ENCODE results near the gene NXPE4. TPM values are rescaled to one million over a fixed set of nuclear protein-coding genes. Genes with fewer than 3 reads are reported as not detected.
"Not testable (repeated sequence)": the region's sequence is repeated elsewhere in the genome, so short reads cannot be mapped to it uniquely, and the experiment has no call there.

The NXPE4 gene
- total RNA-seq, 2 experiments from 2014 or later = not detected

- Mint-ChIP-seq H3K27me3 (no peaks in the 10 kb centered on the region), H3K9me3 (peaks cover 12% of the 10 kb centered on the region), H3K4me1 (no peaks in the 10 kb centered on the region), H3K4me3 (no peak overlapping the region), H3K27ac (no peak overlapping the region), H3K36me3 (ENCODE audit: low read depth) (no peaks in the 10 kb centered on the region)
- no peak for DNase-seq
- ChIA-PET POLR2A (no interaction called here), CTCF (no interaction called here)
Measured at GRCh38 chr11:114604886-114605285, 9.3 kb upstream of the NXPE4 start.

GRCh38 chr11:114604179-114604813, 8.7 kb upstream of the NXPE4 start:
- ChIA-PET POLR2A (no interaction called here), CTCF (no interaction called here)
- Mint-ChIP-seq H3K9me3 (peaks cover 12% of the 10 kb centered on the region), H3K27me3 (no peaks in the 10 kb centered on the region), H3K27ac (no peak overlapping the region), H3K4me3 (no peak overlapping the region), H3K36me3 (ENCODE audit: low read depth) (no peaks in the 10 kb centered on the region), H3K4me1 (no peaks in the 10 kb centered on the region)
- no peak for DNase-seq

GRCh38 chr11:114603151-114603550, 7.6 kb upstream of the NXPE4 start:
- H3K27ac Mint-ChIP-seq; CTCF ChIA-PET; H3K27me3 Mint-ChIP-seq; H3K36me3 Mint-ChIP-seq (ENCODE audit: low read depth); POLR2A ChIA-PET; H3K4me1 Mint-ChIP-seq; H3K4me3 Mint-ChIP-seq; DNase-seq: not testable (repeated sequence)
- peaks cover 10% of the 10 kb centered on the region for H3K9me3 Mint-ChIP-seq

- POLR2A ChIA-PET = no interaction called here
- Mint-ChIP-seq H3K4me1 (no peaks in the 10 kb centered on the region), H3K27me3 (no peaks in the 10 kb centered on the region), H3K4me3 (no peak overlapping the region), H3K27ac (no peak overlapping the region), H3K9me3 (no peaks in the 10 kb centered on the region), H3K36me3 (ENCODE audit: low read depth) (no peaks in the 10 kb centered on the region)
- no peak for DNase-seq
- CTCF ChIA-PET = no interaction called here
Measured at GRCh38 chr11:114598461-114598860, 2.9 kb upstream of the NXPE4 start.

GRCh38 chr11:114596175-114596919, 761 bp upstream of the NXPE4 start:
- Mint-ChIP-seq H3K36me3 (ENCODE audit: low read depth) (no peaks in the 10 kb centered on the region), H3K27ac (no peak overlapping the region), H3K9me3 (no peaks in the 10 kb centered on the region), H3K4me1 (no peaks in the 10 kb centered on the region), H3K27me3 (no peaks in the 10 kb centered on the region), H3K4me3 (no peak overlapping the region)
- CTCF ChIA-PET = no interaction called here
- POLR2A ChIA-PET = no interaction called here
- DNase-seq = no peak

GRCh38 chr11:114594703-114595102, 883 bp downstream of the NXPE4 start:
- Mint-ChIP-seq H3K4me3 (no peak overlapping the region), H3K36me3 (ENCODE audit: low read depth) (no peaks in the 10 kb centered on the region), H3K27ac (no peak overlapping the region), H3K27me3 (no peaks in the 10 kb centered on the region), H3K4me1 (no peaks in the 10 kb centered on the region), H3K9me3 (no peaks in the 10 kb centered on the region)
- ChIA-PET POLR2A (no interaction called here), CTCF (no interaction called here)
- no peak for DNase-seq

GRCh38 chr11:114587398-114587953, 8.1 kb downstream of the NXPE4 start:
- POLR2A ChIA-PET = no interaction called here
- no peak for DNase-seq

GRCh38 chr11:114586797-114587196, 8.8 kb downstream of the NXPE4 start:
- ChIA-PET CTCF (no interaction called here), POLR2A (no interaction called here)
- no peaks in the 10 kb centered on the region for H3K27me3 Mint-ChIP-seq
- no peaks in the 10 kb centered on the region for H3K36me3 Mint-ChIP-seq (ENCODE audit: low read depth)
- DNase-seq = no peak
- H3K4me1 Mint-ChIP-seq = no peaks in the 10 kb centered on the region
- H3K9me3 Mint-ChIP-seq = peaks cover 23% of the 10 kb centered on the region
- H3K27ac Mint-ChIP-seq = no peak overlapping the region
- no peak overlapping the region for H3K4me3 Mint-ChIP-seq

More at GRCh38 chr11:114587398-114587953, 8.1 kb downstream of the NXPE4 start:
- Mint-ChIP-seq H3K9me3 (peaks cover 23% of the 10 kb centered on the region), H3K4me1 (no peaks in the 10 kb centered on the region), H3K27ac (no peak overlapping the region), H3K36me3 (ENCODE audit: low read depth) (no peaks in the 10 kb centered on the region), H3K27me3 (no peaks in the 10 kb centered on the region), H3K4me3 (no peak overlapping the region)
- CTCF ChIA-PET = no interaction called here

- H3K27me3 Mint-ChIP-seq = peaks cover 2% of the 10 kb centered on the region
- no peak overlapping the region for H3K4me3 Mint-ChIP-seq
- ChIA-PET POLR2A (no interaction called here), CTCF (no interaction called here)
- H3K4me1 Mint-ChIP-seq = no peaks in the 10 kb centered on the region
- H3K9me3 Mint-ChIP-seq = no peaks in the 10 kb centered on the region
- no peak for DNase-seq
- no peaks in the 10 kb centered on the region for H3K36me3 Mint-ChIP-seq (ENCODE audit: low read depth)
- no peak overlapping the region for H3K27ac Mint-ChIP-seq
Measured at GRCh38 chr11:114571712-114572111, 23.9 kb downstream of the NXPE4 start.

- ChIA-PET CTCF (no interaction called here), POLR2A (no interaction called here)
- peaks cover 2% of the 10 kb centered on the region for H3K27me3 Mint-ChIP-seq
Measured at GRCh38 chr11:114569801-114570200, 25.8 kb downstream of the NXPE4 start.

GRCh38 chr11:114566276-114566675, 29.3 kb downstream of the NXPE4 start:
- no peaks in the 10 kb centered on the region for H3K36me3 Mint-ChIP-seq (ENCODE audit: low read depth)
- no peak overlapping the region for H3K27ac Mint-ChIP-seq
- CTCF ChIA-PET = no interaction called here
- no peak for DNase-seq
- POLR2A ChIA-PET = no interaction called here
- no peaks in the 10 kb centered on the region for H3K4me1 Mint-ChIP-seq
- H3K9me3 Mint-ChIP-seq = no peaks in the 10 kb centered on the region
- peaks cover 2% of the 10 kb centered on the region for H3K27me3 Mint-ChIP-seq
- H3K4me3 Mint-ChIP-seq = no peak overlapping the region

More at GRCh38 chr11:114569801-114570200, 25.8 kb downstream of the NXPE4 start:
- no peaks in the 10 kb centered on the region for H3K4me1 Mint-ChIP-seq
- H3K9me3 Mint-ChIP-seq = no peaks in the 10 kb centered on the region
- no peak overlapping the region for H3K27ac Mint-ChIP-seq
- no peaks in the 10 kb centered on the region for H3K36me3 Mint-ChIP-seq (ENCODE audit: low read depth)
- H3K4me3 Mint-ChIP-seq = no peak overlapping the region
- no peak for DNase-seq

GRCh38 chr11:114564831-114565230, 30.8 kb downstream of the NXPE4 start:
- H3K9me3 Mint-ChIP-seq = no peaks in the 10 kb centered on the region
- peaks cover 2% of the 10 kb centered on the region for H3K27me3 Mint-ChIP-seq
- no peaks in the 10 kb centered on the region for H3K4me1 Mint-ChIP-seq
- CTCF ChIA-PET = no interaction called here
- H3K36me3 Mint-ChIP-seq (ENCODE audit: low read depth) = no peaks in the 10 kb centered on the region
- H3K27ac Mint-ChIP-seq = no peak overlapping the region
- DNase-seq = no peak
- POLR2A ChIA-PET = no interaction called here
- H3K4me3 Mint-ChIP-seq = no peak overlapping the region

- H3K36me3 Mint-ChIP-seq (ENCODE audit: low read depth) = no peaks in the 10 kb centered on the region
- POLR2A ChIA-PET = no interaction called here
- H3K4me1 Mint-ChIP-seq = no peaks in the 10 kb centered on the region
- CTCF ChIA-PET = no interaction called here
- no peaks in the 10 kb centered on the region for H3K9me3 Mint-ChIP-seq
- no peak overlapping the region for H3K27ac Mint-ChIP-seq
- DNase-seq = no peak
- no peak overlapping the region for H3K4me3 Mint-ChIP-seq
- H3K27me3 Mint-ChIP-seq = peaks cover 2% of the 10 kb centered on the region
Measured at GRCh38 chr11:114563077-114563476, 32.5 kb downstream of the NXPE4 start.
